GM18909 (cell line): ENCODE results near the gene WNT5B.

ENCODE experiments used
- ATAC-seq: cut with Tn5 transposase; IDR thresholded peaks from one replicate; pipeline ENCODE4 v1.9.1; 2021; ENCODE audit warnings: mild to moderate bottlenecking; ENCODE audit not compliant: unreplicated experiment, poor library complexity

The WNT5B gene

DNA sequence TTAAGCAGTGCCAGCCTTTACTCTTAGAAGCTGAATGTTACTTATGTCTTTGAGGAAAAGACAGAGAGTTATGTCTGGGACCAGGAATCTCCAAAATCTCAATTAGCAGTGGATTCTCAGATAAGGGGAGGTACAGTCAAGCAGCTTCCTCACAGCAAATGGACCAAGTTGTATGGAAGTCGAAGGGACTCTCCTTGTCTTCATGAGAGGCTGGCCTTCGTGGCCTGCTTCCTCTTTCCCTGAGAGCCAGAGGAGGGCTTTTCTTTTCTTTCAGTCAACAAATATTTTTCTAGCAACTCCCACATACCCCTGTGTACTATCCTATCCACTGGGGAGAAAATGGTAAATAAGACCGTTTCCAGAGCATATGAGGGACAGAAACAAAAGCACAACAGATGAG lies 6.6 kb upstream of the WNT5B start:
- ATAC-seq: no peak

DNA sequence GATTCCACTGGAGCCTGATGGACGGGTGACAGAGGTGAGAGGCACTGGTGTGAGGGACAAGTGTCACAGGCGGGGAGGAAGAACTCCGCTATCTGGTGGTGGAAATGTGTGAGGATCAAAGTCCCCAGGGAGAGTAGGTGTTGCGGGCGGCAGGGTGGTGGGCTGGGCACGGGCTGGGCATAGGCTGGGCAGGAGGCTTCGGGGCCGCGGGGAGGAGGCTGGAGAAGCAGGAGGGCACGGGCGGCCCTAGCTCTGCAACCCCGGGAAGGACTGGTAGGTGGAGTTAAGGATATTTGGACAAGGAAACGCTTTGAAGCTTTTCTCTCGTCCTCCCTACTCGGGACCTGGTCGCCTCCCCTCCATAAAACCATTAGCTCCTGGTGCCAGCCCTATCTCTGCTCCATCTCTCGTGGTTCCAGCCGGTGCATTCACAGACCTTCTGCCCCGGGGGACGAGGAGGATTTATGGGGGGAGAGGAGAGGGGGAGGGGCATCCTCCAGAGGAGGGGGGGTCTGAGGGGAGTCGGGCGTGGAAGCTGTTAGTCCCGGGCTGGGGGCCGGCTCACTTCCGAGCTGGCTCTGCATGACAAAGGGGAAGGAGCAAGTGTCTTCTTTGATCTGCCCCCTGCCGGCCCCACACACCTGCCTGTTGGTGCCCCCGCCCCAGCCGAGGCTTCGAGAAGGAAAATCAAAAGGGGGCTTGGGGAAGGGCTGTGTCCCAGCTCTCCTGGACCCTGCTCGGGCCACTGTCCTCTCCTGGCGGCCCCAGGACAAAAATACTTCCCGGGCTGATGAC lies 504 bp downstream of the WNT5B start:
- ATAC-seq: no peak

DNA sequence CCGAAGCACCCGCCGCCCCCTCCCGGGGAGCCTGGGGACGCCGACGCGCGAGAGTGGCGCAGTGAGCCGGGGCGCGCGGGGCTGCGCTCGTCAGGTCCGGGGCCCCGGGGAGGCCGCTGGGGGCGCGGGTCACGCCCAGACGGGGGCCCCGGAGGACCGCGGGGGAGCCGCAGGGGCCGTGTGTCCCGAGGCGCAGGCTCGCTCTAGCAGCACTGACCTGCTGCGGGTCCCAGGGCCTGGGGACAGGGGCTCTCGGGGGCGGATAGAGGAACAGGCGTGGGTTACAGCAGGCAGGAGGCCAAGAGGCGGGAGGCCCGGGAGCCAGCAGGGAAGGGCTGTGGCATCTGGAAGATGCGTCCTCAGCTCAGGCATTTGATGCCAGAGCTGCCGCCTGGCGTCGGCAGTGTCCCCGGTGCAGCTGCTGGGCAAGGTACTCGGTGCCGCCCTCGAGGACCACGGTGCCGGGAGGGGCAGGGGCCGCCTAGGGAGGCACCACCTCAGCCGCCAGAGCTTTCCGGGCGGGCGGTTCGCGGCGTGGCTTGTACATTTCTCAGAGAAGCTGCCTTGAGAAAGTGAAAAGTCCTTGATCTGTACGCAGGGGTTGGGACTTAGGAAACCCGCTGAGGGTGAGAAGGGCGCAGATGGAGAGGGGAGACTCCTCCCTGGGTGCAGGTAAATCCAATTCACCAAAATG lies 1.2 kb downstream of the WNT5B start:
- no peak for ATAC-seq

DNA sequence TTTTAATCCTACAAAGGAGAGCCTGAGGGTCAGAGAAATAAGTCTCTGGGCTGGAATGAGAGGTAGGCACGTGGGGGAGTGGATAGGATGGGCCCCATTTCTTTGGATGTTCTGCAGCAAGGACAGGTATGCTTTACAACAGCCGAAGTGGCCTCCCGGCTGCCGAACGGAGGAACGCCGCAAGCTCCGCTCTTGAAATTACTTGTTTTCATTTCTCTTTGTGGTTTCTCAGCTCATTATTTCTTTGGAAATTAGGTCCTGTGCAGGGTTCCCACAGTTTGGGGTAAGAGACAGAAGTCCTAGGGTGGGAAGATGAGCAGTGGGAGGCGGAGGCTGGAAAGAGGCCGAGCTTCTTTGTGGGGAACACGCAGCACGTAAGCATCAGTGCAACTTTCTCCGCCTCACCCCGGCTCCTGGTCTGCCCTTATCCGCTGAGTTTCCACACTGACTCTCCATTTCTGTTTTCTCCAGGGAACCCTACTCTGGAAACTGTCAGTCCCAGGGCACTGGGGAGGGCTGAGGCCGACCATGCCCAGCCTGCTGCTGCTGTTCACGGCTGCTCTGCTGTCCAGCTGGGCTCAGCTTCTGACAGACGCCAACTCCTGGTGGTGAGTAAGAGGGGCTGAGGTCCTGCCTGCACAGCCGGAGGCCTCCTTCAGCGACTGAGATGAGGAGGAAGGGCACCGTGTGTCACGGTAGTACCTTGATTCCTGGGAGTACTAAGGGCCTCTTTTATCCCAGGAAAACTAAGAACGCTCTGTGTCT lies 2.0 kb downstream of the WNT5B start:
- ATAC-seq: no peak

DNA sequence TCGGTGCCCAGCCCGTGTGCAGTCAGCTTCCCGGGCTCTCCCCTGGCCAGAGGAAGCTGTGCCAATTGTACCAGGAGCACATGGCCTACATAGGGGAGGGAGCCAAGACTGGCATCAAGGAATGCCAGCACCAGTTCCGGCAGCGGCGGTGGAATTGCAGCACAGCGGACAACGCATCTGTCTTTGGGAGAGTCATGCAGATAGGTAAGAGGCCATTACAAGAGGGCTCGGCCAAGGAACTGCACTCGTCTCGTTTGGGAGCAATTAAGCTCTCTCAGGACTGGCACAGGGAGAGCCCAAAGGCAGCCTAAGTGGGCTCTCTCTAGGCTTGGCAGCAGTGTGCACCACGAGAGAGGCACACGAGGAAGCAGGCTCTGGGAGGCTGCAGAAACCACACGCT lies 3.7 kb downstream of the WNT5B start:
- ATAC-seq: no peak

DNA sequence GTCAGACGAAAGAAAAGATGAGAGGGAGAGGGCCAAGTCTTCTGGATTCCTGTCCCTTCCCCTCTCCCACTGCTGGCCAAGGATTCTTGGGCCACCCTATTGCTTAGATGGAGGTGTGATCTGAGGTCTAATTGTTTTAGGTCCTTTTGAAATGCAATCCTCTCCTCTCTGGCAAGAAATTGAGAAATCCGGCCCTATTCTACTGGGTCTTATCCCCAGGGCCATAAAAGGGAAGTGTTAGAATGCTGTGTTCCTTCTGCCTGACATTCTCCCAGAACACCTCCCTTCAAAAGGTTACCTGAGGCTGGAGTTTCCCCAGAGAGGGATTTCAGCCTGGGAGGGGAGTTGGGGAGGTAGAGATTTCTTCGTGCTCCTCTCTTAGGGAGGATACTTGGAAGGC lies 4.4 kb downstream of the WNT5B start:
- ATAC-seq: no peak

DNA sequence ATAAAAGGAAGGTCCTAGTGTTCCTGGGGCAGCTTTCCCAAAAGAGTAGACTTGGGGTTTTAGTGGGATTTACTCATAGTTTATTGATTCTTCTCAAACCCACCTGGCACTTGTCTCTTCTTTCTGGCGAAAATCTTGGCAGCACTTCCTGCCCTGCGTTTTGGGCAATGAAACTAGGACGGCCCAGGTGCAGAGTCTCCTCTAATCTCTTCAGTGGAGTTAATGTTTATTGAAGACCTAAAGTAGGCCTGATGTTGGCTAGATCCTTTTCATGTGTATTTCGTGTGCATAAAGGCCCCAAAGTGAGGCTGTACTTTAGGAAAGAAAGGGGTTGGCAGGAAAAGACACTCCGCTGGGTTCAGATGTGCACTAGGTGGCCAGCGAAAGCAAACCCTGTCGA lies 5.1 kb downstream of the WNT5B start:
- ATAC-seq: no peak

DNA sequence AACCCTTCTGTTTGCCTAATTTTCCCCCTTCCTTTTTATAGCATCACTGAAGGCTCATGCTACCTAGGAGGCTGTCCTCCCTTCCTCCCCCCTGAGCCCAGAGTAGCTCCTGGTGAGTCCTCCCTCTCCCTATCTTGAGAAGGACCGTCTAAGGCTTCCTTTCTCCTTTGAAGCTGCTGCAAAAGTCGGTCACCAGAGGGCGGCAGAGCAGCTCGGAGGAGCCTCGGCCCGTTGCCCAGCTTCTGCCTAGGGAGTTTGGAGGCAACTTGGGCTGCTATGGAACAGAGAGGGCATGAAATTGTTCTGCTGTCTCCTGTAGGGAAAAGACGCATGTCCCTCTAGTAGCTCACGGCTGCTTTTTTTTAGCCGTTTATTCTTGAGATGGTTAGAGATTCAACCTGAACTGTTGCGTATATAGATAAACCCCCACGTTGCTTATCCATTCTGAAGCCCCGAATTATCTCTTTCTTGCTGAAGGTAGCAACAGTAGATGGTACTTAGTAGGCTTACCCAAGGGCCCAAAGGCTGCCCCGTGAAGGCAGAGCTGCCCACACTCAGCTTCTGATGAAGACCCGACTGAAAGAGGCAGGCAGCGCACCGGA lies 5.7 kb downstream of the WNT5B start:
- no peak for ATAC-seq

DNA sequence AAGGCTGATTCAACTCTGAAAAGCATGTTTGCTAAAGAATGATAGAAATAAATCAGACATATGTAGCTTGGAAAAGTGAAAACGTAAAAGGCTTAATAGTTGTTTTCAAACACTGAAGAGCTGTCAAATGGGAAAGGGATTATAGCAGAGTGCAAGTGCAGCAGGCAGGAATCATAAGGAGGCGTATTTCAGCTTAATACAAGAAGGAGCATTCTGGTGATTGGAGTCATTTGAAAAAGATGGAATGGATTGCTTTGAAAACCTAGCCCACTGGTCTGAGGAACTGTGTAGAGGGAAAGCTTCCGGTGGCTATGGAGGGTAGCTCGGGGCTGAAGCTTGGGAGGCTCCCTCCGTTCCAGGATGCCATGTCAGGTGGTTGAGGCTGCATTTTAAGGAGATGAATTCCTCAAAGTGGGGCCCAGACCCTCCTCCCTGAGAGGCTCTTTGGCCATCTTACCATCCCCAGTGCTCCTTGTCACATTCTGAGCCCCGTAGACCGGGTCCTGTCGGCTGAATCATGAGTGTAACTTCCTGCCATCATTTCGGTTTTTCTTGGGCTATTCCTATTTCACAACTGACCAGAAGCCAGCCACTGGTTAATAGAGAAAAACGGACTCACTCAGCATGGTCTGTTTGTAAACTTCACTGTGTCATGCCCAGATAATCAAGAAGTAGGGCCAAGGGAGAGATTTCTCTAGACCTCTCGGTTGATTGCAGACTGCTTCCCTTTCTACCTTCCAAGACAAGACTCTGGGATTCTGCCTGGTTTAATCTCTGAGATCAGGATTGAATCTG lies 6.5 kb downstream of the WNT5B start:
- no peak for ATAC-seq

DNA sequence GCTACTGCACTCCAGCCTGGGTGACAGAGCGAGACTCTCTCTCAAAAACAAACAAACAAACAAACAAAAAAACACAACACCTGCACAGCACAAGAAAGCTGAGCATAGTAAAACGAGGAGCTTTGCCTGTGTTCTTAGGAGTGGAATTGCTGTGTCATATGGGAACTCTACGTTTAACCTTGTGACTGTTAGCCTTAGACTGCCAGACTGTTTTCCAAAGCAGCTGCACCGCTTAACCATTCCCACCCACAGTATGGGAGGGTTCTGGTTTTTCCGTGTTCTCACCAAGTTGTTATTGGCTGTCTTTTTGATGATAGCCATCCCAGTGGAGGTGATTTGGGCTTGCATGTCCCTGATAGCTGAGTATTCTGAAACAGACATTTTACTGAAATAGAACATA lies 9.2 kb downstream of the WNT5B start:
- no peak for ATAC-seq

DNA sequence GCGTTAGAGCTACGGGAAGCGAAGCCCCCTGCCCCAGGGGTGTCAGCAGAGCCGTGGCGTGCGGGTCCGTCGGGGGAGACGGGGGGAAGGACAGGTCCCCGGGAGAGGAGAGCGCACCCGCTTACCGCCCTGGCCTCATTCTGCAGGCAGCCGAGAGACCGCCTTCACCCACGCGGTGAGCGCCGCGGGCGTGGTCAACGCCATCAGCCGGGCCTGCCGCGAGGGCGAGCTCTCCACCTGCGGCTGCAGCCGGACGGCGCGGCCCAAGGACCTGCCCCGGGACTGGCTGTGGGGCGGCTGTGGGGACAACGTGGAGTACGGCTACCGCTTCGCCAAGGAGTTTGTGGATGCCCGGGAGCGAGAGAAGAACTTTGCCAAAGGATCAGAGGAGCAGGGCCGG lies 10.5 kb downstream of the WNT5B start:
- no peak for ATAC-seq

DNA sequence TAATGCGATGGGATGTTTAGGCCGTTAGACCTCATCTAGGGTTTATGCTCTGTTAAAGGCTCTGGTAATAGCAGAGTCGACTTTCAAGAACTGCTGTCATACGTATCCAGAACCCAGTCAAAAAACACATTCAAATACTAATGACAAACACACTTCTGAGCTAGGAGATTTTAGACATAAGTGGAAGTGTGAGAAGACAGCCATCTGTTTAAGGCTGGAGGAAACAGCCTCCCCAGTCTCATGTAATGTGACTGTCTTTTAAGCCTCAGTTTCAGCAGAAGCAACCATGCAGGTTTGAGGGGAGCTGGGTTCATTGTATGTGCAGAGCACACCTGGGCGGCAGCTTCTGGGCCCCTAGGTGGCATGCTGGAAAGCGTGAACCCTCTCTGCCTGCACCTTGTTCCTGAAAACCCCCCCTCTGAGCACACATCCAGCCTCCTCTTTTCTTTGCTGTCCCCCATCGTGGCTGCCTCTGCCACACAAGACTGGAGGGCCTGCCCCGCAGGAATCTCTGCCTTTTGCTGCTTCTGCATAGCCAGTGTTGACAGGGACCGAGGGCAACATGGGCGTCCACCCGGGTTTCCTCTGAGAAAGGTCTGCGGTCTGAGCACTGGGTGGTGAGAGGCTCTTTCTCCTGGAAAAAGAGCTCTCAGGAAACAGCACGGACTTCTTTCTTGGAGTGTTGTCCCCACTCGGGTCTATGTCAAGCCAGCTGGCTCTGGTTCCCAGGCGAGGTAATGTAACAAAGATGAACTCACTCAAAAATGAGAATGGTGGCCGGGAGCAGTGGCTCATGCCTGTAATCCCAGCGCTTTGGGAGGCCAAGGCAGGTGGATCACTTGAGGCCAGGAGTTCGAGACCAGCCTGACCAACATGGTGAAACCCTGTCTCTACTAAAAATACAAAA lies 11.6 kb downstream of the WNT5B start:
- no peak for ATAC-seq

DNA sequence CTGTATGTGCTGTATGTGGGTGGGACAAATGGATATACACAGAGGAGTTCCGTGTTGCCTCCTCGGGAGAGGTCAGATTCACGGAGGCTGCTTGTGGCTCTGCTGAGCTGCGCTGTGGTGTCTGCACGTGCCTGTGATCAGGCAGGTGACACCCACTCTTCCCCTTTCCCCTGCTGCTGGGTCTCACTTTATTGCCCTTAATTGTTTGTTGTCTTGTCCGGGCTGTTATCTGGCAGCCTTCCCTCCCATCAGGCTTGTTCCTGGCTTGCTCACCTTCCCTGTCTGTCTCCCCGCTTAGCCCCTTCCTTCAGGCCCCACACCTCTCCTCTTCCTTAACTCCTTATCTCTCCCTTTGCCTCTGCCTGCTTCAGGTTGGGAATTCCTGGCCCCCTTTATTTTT lies 13.5 kb downstream of the WNT5B start:
- ATAC-seq: no peak

DNA sequence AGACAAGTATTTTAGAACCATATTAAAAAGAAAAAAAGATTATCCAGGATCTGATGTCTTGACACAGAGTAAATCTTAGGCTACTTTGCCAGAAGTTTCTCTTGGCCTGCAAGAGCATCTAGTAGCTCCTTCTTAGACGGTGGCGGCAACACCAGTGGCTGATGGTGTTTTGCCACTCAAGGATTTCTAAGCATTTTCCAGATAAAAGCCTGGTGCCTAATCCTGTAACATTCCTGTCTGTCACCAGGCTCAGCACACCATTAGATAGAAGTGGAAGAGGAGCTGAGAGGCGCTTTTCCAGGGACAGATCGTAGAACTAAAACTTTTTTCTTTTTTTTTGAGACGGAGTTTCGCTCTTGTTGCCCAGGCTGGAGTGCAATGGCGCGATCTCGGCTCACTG lies 14.0 kb downstream of the WNT5B start:
- no peak for ATAC-seq

DNA sequence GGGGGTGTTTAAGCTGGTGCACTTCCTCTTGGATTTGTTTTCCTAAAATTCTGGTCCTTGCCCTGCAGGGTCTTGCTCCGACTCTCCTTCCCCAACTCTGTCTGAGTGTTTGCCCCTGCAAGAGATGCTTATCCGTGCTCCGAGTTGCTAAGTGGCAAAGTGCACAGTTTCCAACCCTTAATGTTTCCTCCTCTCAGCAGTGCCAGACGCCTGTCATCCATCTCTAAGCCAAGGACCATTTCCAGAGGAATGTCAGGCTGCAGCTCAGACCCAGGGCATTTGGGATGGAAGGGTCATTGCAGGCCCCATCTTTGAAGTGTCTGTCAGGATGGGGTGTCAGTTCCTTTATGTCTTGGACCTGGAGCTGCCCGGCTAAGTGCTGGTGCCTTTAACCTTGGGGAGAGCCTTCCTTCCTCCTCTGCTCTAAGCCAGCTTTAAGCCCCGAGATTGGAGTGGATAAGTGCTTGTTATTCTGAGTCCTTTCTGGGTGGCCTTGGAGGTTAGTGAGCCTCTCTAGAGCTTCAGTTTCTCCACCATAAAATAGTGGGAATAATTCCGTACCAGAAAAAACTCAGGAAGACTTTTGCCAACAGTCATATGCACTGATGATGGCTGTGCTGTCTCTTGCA lies 15.0 kb downstream of the WNT5B start:
- no peak for ATAC-seq

DNA sequence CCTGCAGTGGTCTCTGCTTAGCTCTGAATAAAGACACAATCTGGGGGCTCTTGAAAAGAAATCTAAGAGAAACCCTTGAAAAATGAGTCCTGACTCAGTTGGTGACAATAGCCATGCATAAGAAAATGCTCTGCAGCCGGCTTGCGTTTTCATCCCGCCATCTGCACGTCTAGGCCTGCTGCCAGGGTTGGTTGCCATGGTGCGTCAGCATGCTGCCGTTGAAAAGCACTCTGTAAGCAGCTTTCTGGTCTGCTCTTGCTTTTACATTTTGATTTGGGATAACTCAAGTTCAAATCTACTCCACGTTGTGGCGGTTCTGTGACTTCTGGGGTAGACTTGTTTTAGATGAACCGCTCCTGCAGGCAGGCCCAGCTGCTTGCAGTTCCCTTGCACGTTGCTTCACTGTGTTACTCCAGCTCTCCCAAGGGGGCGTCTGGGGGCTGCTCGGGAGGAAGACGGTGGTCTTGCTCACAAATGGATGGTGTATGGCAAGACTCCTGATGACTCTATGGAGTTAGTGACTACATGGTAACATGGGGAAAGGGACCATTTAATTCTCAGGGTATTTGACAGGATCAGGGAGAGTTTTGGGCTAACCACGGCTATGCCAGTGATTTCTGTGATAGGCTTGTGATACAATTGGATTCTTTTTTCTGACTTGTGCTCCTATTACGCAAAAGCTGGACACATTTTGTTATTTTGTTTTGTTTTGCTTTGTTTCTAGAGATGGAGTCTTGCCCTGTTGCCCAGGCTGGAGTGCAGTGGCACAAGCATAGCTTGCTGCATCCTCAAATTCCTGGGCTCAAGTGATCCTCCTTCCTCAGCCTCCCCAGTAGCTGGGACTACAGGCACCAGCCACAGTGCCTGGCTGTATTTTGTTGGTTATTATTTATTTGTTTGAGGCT lies 15.8 kb downstream of the WNT5B start:
- no peak for ATAC-seq

DNA sequence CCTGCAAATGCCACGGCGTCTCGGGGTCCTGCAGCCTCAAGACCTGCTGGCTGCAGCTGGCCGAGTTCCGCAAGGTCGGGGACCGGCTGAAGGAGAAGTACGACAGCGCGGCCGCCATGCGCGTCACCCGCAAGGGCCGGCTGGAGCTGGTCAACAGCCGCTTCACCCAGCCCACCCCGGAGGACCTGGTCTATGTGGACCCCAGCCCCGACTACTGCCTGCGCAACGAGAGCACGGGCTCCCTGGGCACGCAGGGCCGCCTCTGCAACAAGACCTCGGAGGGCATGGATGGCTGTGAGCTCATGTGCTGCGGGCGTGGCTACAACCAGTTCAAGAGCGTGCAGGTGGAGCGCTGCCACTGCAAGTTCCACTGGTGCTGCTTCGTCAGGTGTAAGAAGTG lies 16.8 kb downstream of the WNT5B start:
- no peak for ATAC-seq
